ENCODE measurements around the gene DTNBP1.

DTNBP1 gene

DNA sequence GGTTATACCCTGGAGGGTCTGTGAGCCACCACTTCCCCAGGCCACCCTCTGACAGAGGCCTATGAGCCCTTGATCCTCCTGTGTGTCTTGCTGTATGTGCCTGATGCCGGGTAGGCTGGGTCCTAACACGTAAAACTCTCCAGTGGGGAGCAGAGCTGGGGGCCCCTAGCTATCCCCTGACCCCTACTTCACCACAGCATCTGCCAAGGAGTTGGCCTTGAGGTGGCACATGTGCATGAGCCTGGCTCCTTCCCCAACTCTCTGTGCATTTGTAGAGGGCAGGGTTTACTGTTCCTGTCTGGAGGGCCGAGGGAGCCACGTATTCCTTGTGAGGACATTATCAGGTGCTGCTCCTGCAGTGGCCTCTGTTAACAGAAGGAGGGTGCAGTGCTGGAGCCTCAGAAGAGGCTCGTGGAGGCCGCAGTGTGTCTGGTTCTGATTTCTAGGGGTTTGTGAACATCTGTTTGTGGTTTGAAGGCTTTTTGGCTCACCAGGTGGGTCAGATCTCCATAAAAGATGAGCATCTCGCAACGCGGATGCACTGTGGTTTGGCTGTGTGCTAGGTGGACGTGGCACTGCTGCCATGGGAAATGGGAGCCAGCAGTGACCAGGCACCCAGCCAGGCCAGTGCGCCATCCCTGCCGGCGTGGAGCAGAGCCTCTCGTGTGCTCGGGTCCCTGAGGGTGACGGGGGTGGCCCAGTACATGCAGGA, 152.1 kb downstream of the DTNBP1 start:
- TF ChIP-seq, protein P1, sequence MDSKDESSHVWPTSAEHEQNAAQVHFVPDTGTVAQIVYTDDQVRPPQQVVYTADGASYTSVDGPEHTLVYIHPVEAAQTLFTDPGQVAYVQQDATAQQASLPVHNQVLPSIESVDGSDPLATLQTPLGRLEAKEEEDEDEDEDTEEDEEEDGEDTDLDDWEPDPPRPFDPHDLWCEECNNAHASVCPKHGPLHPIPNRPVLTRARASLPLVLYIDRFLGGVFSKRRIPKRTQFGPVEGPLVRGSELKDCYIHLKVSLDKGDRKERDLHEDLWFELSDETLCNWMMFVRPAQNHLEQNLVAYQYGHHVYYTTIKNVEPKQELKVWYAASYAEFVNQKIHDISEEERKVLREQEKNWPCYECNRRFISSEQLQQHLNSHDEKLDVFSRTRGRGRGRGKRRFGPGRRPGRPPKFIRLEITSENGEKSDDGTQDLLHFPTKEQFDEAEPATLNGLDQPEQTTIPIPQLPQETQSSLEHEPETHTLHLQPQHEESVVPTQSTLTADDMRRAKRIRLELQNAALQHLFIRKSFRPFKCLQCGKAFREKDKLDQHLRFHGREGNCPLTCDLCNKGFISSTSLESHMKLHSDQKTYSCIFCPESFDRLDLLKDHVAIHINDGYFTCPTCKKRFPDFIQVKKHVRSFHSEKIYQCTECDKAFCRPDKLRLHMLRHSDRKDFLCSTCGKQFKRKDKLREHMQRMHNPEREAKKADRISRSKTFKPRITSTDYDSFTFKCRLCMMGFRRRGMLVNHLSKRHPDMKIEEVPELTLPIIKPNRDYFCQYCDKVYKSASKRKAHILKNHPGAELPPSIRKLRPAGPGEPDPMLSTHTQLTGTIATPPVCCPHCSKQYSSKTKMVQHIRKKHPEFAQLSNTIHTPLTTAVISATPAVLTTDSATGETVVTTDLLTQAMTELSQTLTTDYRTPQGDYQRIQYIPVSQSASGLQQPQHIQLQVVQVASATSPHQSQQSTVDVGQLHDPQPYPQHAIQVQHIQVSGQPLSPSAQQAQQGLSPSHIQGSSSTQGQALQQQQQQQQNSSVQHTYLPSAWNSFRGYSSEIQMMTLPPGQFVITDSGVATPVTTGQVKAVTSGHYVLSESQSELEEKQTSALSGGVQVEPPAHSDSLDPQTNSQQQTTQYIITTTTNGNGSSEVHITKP (tag by site-specific recombination; IDR thresholded peaks at IDR 0.05): no peak
- TF ChIP-seq MEIS1 (CRISPR knock-in tag; IDR thresholded peaks at IDR 0.05; ENCODE audit: borderline replicate concordance): no peak
- TF ChIP-seq ZNF10 (tag by site-specific recombination; IDR thresholded peaks at IDR 0.05): no peak
- TF ChIP-seq ZNF514 (tag by site-specific recombination; IDR thresholded peaks at IDR 0.05): no peak
- no peak for TF ChIP-seq MZF1 (tag by site-specific recombination; IDR thresholded peaks at IDR 0.05; ENCODE audit: borderline replicate concordance)
- TF ChIP-seq, protein P2, sequence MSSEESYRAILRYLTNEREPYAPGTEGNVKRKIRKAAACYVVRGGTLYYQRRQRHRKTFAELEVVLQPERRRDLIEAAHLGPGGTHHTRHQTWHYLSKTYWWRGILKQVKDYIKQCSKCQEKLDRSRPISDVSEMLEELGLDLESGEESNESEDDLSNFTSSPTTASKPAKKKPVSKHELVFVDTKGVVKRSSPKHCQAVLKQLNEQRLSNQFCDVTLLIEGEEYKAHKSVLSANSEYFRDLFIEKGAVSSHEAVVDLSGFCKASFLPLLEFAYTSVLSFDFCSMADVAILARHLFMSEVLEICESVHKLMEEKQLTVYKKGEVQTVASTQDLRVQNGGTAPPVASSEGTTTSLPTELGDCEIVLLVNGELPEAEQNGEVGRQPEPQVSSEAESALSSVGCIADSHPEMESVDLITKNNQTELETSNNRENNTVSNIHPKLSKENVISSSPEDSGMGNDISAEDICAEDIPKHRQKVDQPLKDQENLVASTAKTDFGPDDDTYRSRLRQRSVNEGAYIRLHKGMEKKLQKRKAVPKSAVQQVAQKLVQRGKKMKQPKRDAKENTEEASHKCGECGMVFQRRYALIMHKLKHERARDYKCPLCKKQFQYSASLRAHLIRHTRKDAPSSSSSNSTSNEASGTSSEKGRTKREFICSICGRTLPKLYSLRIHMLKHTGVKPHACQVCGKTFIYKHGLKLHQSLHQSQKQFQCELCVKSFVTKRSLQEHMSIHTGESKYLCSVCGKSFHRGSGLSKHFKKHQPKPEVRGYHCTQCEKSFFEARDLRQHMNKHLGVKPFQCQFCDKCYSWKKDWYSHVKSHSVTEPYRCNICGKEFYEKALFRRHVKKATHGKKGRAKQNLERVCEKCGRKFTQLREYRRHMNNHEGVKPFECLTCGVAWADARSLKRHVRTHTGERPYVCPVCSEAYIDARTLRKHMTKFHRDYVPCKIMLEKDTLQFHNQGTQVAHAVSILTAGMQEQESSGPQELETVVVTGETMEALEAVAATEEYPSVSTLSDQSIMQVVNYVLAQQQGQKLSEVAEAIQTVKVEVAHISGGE (tag by site-specific recombination; conservative IDR thresholded peaks at IDR 0.05; ENCODE audit: low read depth): no peak
- no peak for TF ChIP-seq ZNF138 (tag by site-specific recombination; IDR thresholded peaks at IDR 0.05; ENCODE audit: borderline replicate concordance)
- ChIA-PET CTCF (interaction anchor here (1.0 kb wide), 1 partner anchor 112 kb away, joined by 3 read pairs; no protein-coding TSS in a partner anchor), POLR2A (no interaction called here)
- H3K27ac ChIP-seq (ENCODE audit: extremely low read depth, low read depth, low read length): no peak overlapping the region
- H3K9me3 ChIP-seq (ENCODE audit: control insufficient read depth, insufficient read depth, low read depth, low read length): no peaks in the 10 kb centered on the region
- H3K4me1 ChIP-seq (ENCODE audit: control insufficient read depth, insufficient read depth, low read length): peaks cover 1% of the 10 kb centered on the region
- H3K4me3 ChIP-seq (ENCODE audit: low read depth, low read length): no peak overlapping the region
- peaks cover 0 to 95% of the 10 kb centered on the region in 2 experiments for H3K36me3 ChIP-seq (ENCODE audit: control insufficient read depth in 2 of 2, insufficient read depth in 1 of 2, low read length in 2 of 2)

DNA sequence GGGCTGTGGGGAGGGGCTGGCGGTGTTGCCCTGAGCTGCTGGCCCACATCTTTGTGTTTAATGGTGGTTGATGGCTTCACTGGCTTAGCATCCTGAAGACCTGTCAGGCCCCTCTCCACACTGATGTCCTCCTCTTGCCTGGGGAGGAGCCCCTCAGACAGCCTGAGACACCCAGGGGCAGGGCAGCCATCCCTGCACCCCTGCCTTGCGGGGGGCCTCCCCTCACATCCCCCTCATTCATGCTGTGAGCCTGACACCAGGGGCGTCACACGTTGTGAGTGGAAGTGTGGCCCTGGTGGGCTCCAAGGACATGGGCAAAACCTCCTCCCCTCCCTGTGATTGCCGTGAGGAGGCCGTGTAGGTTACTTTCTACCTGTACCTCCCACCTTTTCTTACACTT, 152.7 kb downstream of the DTNBP1 start:
- no peak overlapping the region for H3K4me3 ChIP-seq (ENCODE audit: low read depth, low read length)
- ChIA-PET CTCF (no interaction called here), POLR2A (no interaction called here)
- H3K9me3 ChIP-seq (ENCODE audit: control insufficient read depth, insufficient read depth, low read depth, low read length): no peaks in the 10 kb centered on the region
- peaks cover 7% of the 10 kb centered on the region for H3K4me1 ChIP-seq (ENCODE audit: control insufficient read depth, insufficient read depth, low read length)
- H3K36me3 ChIP-seq (ENCODE audit: control insufficient read depth in 2 of 2, insufficient read depth in 1 of 2, low read length in 2 of 2): peaks cover 0 to 98% of the 10 kb centered on the region in 2 experiments
- no peak overlapping the region for H3K27ac ChIP-seq (ENCODE audit: extremely low read depth, low read depth, low read length)
- TF ChIP-seq, protein P3, sequence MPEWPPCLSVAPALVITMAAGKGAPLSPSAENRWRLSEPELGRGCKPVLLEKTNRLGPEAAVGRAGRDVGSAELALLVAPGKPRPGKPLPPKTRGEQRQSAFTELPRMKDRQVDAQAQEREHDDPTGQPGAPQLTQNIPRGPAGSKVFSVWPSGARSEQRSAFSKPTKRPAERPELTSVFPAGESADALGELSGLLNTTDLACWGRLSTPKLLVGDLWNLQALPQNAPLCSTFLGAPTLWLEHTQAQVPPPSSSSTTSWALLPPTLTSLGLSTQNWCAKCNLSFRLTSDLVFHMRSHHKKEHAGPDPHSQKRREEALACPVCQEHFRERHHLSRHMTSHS (tag by site-specific recombination; IDR thresholded peaks at IDR 0.05): no peak
- TF ChIP-seq, protein P4, sequence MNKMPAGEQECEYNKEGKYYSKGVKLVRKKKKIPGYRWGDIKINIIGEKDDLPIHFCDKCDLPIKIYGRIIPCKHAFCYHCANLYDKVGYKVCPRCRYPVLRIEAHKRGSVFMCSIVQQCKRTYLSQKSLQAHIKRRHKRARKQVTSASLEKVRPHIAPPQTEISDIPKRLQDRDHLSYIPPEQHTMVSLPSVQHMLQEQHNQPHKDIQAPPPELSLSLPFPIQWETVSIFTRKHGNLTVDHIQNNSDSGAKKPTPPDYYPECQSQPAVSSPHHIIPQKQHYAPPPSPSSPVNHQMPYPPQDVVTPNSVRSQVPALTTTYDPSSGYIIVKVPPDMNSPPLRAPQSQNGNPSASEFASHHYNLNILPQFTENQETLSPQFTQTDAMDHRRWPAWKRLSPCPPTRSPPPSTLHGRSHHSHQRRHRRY (tag by site-specific recombination; IDR thresholded peaks at IDR 0.05): no peak
- TF ChIP-seq ZNF157 (tag by site-specific recombination; IDR thresholded peaks at IDR 0.05) (no peak), GLIS1 (tag by site-specific recombination; IDR thresholded peaks at IDR 0.05) (no peak), ZNF37A (tag by site-specific recombination; IDR thresholded peaks at IDR 0.05) (no peak), PRDM1 (tag by site-specific recombination; IDR thresholded peaks at IDR 0.05) (no peak), ZNF24 (tag by site-specific recombination; IDR thresholded peaks at IDR 0.05) (no peak), ZNF248 (tag by site-specific recombination; IDR thresholded peaks at IDR 0.05) (no peak), ZBTB8A (tag by site-specific recombination; IDR thresholded peaks at IDR 0.05) (no peak), ZNF292 (tag by site-specific recombination; IDR thresholded peaks at IDR 0.05; ENCODE audit: borderline replicate concordance, low read depth) (no peak), ZNF311 (tag by site-specific recombination; IDR thresholded peaks at IDR 0.05; ENCODE audit: borderline replicate concordance) (no peak)
- TF ChIP-seq, protein P5, sequence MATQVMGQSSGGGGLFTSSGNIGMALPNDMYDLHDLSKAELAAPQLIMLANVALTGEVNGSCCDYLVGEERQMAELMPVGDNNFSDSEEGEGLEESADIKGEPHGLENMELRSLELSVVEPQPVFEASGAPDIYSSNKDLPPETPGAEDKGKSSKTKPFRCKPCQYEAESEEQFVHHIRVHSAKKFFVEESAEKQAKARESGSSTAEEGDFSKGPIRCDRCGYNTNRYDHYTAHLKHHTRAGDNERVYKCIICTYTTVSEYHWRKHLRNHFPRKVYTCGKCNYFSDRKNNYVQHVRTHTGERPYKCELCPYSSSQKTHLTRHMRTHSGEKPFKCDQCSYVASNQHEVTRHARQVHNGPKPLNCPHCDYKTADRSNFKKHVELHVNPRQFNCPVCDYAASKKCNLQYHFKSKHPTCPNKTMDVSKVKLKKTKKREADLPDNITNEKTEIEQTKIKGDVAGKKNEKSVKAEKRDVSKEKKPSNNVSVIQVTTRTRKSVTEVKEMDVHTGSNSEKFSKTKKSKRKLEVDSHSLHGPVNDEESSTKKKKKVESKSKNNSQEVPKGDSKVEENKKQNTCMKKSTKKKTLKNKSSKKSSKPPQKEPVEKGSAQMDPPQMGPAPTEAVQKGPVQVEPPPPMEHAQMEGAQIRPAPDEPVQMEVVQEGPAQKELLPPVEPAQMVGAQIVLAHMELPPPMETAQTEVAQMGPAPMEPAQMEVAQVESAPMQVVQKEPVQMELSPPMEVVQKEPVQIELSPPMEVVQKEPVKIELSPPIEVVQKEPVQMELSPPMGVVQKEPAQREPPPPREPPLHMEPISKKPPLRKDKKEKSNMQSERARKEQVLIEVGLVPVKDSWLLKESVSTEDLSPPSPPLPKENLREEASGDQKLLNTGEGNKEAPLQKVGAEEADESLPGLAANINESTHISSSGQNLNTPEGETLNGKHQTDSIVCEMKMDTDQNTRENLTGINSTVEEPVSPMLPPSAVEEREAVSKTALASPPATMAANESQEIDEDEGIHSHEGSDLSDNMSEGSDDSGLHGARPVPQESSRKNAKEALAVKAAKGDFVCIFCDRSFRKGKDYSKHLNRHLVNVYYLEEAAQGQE (tag by site-specific recombination; IDR thresholded peaks at IDR 0.05): no peak
- TF ChIP-seq, protein P6, sequence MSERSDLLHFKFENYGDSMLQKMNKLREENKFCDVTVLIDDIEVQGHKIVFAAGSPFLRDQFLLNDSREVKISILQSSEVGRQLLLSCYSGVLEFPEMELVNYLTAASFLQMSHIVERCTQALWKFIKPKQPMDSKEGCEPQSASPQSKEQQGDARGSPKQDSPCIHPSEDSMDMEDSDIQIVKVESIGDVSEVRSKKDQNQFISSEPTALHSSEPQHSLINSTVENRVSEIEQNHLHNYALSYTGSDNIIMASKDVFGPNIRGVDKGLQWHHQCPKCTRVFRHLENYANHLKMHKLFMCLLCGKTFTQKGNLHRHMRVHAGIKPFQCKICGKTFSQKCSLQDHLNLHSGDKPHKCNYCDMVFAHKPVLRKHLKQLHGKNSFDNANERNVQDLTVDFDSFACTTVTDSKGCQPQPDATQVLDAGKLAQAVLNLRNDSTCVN (tag by site-specific recombination; optimal IDR thresholded peaks at IDR 0.05): no peak

Measured in HEK293 (cell line).